ENCODE data around the gene DDX46.

DDX46 gene

DNA sequence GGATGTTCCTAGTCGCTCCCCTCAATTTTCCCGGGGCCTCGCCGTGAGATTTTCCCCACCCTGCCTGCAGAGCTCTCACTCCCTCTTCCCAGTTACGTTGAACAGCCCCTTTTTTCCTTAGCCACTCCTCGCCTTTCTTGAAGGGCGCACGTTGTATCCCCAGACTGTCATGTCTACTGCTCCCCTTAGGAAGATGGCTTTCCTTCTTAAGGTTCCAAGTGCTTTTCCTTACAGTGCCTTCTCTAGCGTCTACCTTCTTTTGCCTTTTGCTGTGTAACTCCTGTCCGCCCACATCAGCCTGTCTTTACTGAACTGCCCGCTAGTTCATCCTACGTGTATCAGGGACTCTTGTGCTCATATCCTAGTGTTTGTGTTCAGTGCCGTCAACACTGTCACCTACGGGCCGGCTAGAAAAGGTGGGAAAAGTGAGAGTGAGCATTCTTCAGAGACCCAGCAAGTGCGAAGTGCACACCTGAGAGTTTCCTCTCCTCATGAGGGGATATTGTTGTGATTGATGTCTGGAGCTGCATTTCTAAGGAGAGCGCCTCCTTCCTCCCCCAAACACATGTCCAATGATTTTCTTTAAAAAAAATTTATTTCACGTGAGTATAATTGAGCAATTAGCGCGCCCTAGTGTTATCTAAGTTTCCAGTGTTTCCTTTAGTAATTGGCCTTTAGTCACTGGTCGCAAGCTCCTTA is 19.5 kb upstream of the DDX46 start:
- TF ChIP-seq YY1 (IDR thresholded peaks at IDR 0.05; ENCODE audit: low read depth) (peak; percentile 48; the same call in 1 of the 2 replicates), FOXM1 (IDR thresholded peaks at IDR 0.05; ENCODE audit: borderline replicate concordance, low read depth) (no peak), NFIC (IDR thresholded peaks at IDR 0.05) (no peak), EGR1 (IDR thresholded peaks at IDR 0.05) (0 out of 2 replicates have a peak, but pooled peaks have one; percentile 15), CREB1 (IDR thresholded peaks at IDR 0.05; ENCODE audit: low read depth) (no peak), CEBPB (IDR thresholded peaks at IDR 0.05) (no peak), TAF1 (IDR thresholded peaks at IDR 0.05; ENCODE audit: low read depth) (no peak), TEAD4 (IDR thresholded peaks at IDR 0.05) (no peak), RAD21 (IDR thresholded peaks at IDR 0.05; ENCODE audit: low read depth) (0 out of 2 replicates have a peak, but pooled peaks have one; percentile 4), TCF12 (IDR thresholded peaks at IDR 0.05; ENCODE audit: low read depth) (no peak), ZBTB7A (IDR thresholded peaks at IDR 0.05; ENCODE audit: low read depth) (no peak), EP300 (IDR thresholded peaks at IDR 0.05; ENCODE audit: borderline replicate concordance) (no peak)
- TF ChIP-seq, protein P1, sequence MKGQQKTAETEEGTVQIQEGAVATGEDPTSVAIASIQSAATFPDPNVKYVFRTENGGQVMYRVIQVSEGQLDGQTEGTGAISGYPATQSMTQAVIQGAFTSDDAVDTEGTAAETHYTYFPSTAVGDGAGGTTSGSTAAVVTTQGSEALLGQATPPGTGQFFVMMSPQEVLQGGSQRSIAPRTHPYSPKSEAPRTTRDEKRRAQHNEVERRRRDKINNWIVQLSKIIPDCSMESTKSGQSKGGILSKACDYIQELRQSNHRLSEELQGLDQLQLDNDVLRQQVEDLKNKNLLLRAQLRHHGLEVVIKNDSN (IDR thresholded peaks at IDR 0.05) = no peak
- TF ChIP-seq, protein P2, sequence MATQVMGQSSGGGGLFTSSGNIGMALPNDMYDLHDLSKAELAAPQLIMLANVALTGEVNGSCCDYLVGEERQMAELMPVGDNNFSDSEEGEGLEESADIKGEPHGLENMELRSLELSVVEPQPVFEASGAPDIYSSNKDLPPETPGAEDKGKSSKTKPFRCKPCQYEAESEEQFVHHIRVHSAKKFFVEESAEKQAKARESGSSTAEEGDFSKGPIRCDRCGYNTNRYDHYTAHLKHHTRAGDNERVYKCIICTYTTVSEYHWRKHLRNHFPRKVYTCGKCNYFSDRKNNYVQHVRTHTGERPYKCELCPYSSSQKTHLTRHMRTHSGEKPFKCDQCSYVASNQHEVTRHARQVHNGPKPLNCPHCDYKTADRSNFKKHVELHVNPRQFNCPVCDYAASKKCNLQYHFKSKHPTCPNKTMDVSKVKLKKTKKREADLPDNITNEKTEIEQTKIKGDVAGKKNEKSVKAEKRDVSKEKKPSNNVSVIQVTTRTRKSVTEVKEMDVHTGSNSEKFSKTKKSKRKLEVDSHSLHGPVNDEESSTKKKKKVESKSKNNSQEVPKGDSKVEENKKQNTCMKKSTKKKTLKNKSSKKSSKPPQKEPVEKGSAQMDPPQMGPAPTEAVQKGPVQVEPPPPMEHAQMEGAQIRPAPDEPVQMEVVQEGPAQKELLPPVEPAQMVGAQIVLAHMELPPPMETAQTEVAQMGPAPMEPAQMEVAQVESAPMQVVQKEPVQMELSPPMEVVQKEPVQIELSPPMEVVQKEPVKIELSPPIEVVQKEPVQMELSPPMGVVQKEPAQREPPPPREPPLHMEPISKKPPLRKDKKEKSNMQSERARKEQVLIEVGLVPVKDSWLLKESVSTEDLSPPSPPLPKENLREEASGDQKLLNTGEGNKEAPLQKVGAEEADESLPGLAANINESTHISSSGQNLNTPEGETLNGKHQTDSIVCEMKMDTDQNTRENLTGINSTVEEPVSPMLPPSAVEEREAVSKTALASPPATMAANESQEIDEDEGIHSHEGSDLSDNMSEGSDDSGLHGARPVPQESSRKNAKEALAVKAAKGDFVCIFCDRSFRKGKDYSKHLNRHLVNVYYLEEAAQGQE (IDR thresholded peaks at IDR 0.05; ENCODE audit: low read depth) = no peak
- TF ChIP-seq, protein P3, sequence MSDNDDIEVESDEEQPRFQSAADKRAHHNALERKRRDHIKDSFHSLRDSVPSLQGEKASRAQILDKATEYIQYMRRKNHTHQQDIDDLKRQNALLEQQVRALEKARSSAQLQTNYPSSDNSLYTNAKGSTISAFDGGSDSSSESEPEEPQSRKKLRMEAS (IDR thresholded peaks at IDR 0.05) = peak; percentile 90

DNA sequence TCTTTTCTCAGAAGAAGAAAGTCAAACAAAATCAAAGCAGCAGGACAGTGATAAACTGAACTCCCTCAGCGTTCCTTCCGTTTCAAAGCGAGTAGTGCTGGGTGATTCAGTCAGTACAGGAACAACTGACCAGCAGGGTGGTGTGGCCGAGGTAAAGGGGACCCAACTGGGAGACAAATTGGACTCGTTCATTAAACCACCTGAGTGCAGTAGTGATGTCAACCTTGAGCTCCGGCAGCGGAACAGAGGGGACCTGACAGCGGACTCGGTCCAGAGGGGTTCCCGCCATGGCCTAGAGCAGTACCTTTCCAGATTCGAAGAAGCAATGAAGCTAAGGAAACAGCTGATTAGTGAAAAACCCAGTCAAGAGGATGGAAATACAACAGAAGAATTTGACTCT is 17.5 kb upstream of the DDX46 start:
- no peak for TF ChIP-seq TCF12 (IDR thresholded peaks at IDR 0.05; ENCODE audit: low read depth)
- no peak for TF ChIP-seq NFIC (IDR thresholded peaks at IDR 0.05)
- no peak for TF ChIP-seq TEAD4 (IDR thresholded peaks at IDR 0.05)
- TF ChIP-seq, protein P1 (IDR thresholded peaks at IDR 0.05) = no peak
- no peak for TF ChIP-seq ZBTB7A (IDR thresholded peaks at IDR 0.05; ENCODE audit: low read depth)
- no peak for TF ChIP-seq RAD21 (IDR thresholded peaks at IDR 0.05; ENCODE audit: low read depth)
- TF ChIP-seq, protein P3 (IDR thresholded peaks at IDR 0.05) = no peak

DNA sequence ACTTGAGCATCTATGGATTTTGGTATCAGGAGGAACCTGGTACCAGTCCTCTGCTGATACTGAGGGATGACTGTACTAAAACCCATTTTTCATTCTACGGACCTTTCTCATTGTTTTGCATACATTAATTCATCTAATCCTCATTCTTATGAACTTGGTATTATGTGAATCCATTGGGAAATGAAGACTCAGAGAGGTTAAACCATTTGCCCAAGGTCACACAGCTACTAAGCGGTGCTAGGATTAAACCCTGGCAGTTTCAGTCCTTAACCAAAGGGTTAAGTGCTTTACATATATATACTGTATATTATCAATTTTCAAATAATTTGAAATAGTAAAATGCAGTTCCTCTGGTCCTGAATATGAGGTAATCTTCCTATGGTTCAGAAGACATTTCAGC is 16.4 kb upstream of the DDX46 start:
- no peak for TF ChIP-seq CEBPB (IDR thresholded peaks at IDR 0.05)
- no peak for TF ChIP-seq RAD21 (IDR thresholded peaks at IDR 0.05; ENCODE audit: low read depth)
- no peak for TF ChIP-seq YY1 (IDR thresholded peaks at IDR 0.05; ENCODE audit: low read depth)
- no peak for TF ChIP-seq TCF12 (IDR thresholded peaks at IDR 0.05; ENCODE audit: low read depth)
- no peak for TF ChIP-seq NFIC (IDR thresholded peaks at IDR 0.05)
- TF ChIP-seq, protein P3 (IDR thresholded peaks at IDR 0.05) = no peak
- no peak for TF ChIP-seq FOXM1 (IDR thresholded peaks at IDR 0.05; ENCODE audit: borderline replicate concordance, low read depth)

DNA sequence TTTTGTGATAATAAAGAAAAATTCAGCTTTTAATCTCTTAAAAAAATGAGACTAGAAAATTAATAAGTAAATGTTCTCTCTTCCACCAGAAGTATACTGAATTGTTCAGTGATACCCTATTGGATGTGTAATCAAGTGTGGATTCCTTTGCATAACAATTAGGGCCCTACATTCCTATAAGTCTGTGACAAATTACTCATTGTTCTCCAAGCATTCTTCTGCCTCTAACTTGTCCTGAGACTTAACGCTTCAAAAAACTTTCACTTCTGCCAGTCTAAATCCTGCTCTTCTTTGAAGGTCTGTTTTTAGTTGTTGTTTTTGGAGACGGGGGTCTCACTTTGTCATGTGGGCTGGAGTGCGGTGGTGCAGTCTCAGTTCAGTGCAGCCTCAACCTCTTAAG is 9.2 kb upstream of the DDX46 start:
- TF ChIP-seq NFIC (IDR thresholded peaks at IDR 0.05) (no peak), TEAD4 (IDR thresholded peaks at IDR 0.05) (no peak), YY1 (IDR thresholded peaks at IDR 0.05; ENCODE audit: low read depth) (no peak), ZBTB7A (IDR thresholded peaks at IDR 0.05; ENCODE audit: low read depth) (no peak), TAF1 (IDR thresholded peaks at IDR 0.05; ENCODE audit: low read depth) (no peak), RAD21 (IDR thresholded peaks at IDR 0.05; ENCODE audit: low read depth) (no peak), EP300 (IDR thresholded peaks at IDR 0.05; ENCODE audit: borderline replicate concordance) (no peak), EGR1 (IDR thresholded peaks at IDR 0.05) (no peak), TCF12 (IDR thresholded peaks at IDR 0.05; ENCODE audit: low read depth) (no peak), CREB1 (IDR thresholded peaks at IDR 0.05; ENCODE audit: low read depth) (no peak), FOXM1 (IDR thresholded peaks at IDR 0.05; ENCODE audit: borderline replicate concordance, low read depth) (no peak), CEBPB (IDR thresholded peaks at IDR 0.05) (no peak)
- TF ChIP-seq, protein P2 (IDR thresholded peaks at IDR 0.05; ENCODE audit: low read depth) = no peak
- TF ChIP-seq, protein P3 (IDR thresholded peaks at IDR 0.05) = no peak
- TF ChIP-seq, protein P1 (IDR thresholded peaks at IDR 0.05) = no peak

DNA sequence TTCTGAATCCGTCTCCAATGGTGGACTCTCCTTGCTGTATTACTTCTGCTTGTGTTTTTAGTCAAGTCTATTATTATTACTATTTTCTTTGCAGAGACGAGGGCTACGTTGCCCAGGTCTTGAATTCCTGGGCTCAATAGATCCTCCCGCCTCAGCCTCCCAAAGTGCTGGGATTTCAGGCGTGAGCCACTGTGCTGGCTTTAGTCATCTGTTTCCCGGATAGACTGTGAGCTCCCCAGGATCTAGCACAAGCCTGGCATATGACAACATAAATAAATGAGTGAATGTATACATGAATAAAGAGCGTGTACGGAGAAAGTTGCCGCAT is 439 bp upstream of the DDX46 start:
- TF ChIP-seq TAF1 (IDR thresholded peaks at IDR 0.05; ENCODE audit: low read depth) (no peak), NFIC (IDR thresholded peaks at IDR 0.05) (no peak), CEBPB (IDR thresholded peaks at IDR 0.05) (no peak), YY1 (IDR thresholded peaks at IDR 0.05; ENCODE audit: low read depth) (no peak), TCF12 (IDR thresholded peaks at IDR 0.05; ENCODE audit: low read depth) (no peak), TEAD4 (IDR thresholded peaks at IDR 0.05) (no peak), RAD21 (IDR thresholded peaks at IDR 0.05; ENCODE audit: low read depth) (no peak), EP300 (IDR thresholded peaks at IDR 0.05; ENCODE audit: borderline replicate concordance) (no peak), ZBTB7A (IDR thresholded peaks at IDR 0.05; ENCODE audit: low read depth) (no peak), EGR1 (IDR thresholded peaks at IDR 0.05) (no peak), FOXM1 (IDR thresholded peaks at IDR 0.05; ENCODE audit: borderline replicate concordance, low read depth) (no peak), CREB1 (IDR thresholded peaks at IDR 0.05; ENCODE audit: low read depth) (no peak)
- TF ChIP-seq, protein P2 (IDR thresholded peaks at IDR 0.05; ENCODE audit: low read depth) = no peak
- TF ChIP-seq, protein P1 (IDR thresholded peaks at IDR 0.05) = no peak
- TF ChIP-seq, protein P3 (IDR thresholded peaks at IDR 0.05) = no peak
